Adrenal gland (tissue), 12 donors: ENCODE measurements around the gene PTCH1. TPM values are rescaled to one million over a fixed set of nuclear protein-coding genes. Genes with fewer than 3 reads are reported as not detected.
A peak's percentile ranks its signal among the peaks of the same experiment; 100 is the strongest.

ENCODE experiments used
- DNase-seq, 7 donors: peaks; one replicate each; pipeline ENCODE4 v3.0.0-alpha.2; 2019 to 2020
- H3K27ac ChIP-seq, 5 donors: fragments of 200-600 bp; sonication (generic) in 4 of 5; 1 replicate in 3 of 5; 2 replicates in 2 of 5; pipeline versions ENCODE4 v1.5.1 to v1.8.0; 2016 to 2020; ENCODE audit warnings: mild to moderate bottlenecking in 1 of 5
- H3K27me3 ChIP-seq: fragments of 200-600 bp; 2 replicates; pipeline ENCODE4 v1.8.0; 2021
- H3K36me3 ChIP-seq, 2 donors: fragments of 200-600 bp; replicated peaks in 1 of 2; 1 replicate in 1 of 2; 2 replicates in 1 of 2; pipeline versions ENCODE4 v1.5.1 to v1.8.0; 2018 to 2022
- H3K4me1 ChIP-seq, 2 donors: fragments of 200-600 bp; replicated peaks in 1 of 2; 1 replicate in 1 of 2; 2 replicates in 1 of 2; pipeline versions ENCODE4 v1.5.1 to v1.8.0; 2018 to 2021
- H3K4me3 ChIP-seq, 4 donors: fragments of 200-600 bp; sonication (generic) in 3 of 4; one replicate each; pipeline ENCODE4 v1.5.1; 2016 to 2018
- H3K9me3 ChIP-seq, 3 donors: fragments of 200-600 bp; sonication (generic) in 1 of 3; replicated peaks in 1 of 3; 1 replicate in 2 of 3; 2 replicates in 1 of 3; pipeline versions ENCODE4 v1.5.1 to v1.8.0; 2016 to 2021
- CTCF ChIP-seq, 6 experiments: fragments of 450-650 bp in 4 of 6; fragments of 200-600 bp in 2 of 6; sonication (generic) in 1 of 6; IDR thresholded peaks; 1 replicate in 5 of 6; 2 replicates in 1 of 6; pipeline versions ENCODE4 v1.5.1 to v1.8.0; 2016 to 2021; ENCODE audit warnings: antibody characterized with exemption in 6 of 6, mild to moderate bottlenecking in 2 of 6, moderate library complexity in 1 of 6
- POLR2A ChIP-seq, 2 donors: fragments of 450-650 bp; IDR thresholded peaks; one replicate each; pipeline ENCODE4 v1.6.1; 2017; ENCODE audit warnings: antibody characterized with exemption in 2 of 2, mild to moderate bottlenecking in 2 of 2, moderate library complexity in 1 of 2
- WGBS, 4 donors: extraction: QIAGEN DNeasy Blood & Tissue Kit in 2 of 4; methylation state at CpG; one replicate each; pipeline versions ENCODE4 v1.1.5 to v1.1.7; 2013 to 2017; 5-methylcytosine and 5-hydroxymethylcytosine counted together
- intact Hi-C, 2 donors: fragments of 100-400 bp; cut with DNase I; formaldehyde crosslinking; loops; one replicate each; pipeline versions ENCODE4 v1.14.1 to v1.15.0; 2022 to 2023
- polyA plus RNA-seq, 3 donors: library from polyadenylated mRNA; stranded (reverse); fragments of 200-250 nt in 2 of 3; fragments of 350-450 nt in 1 of 3; fragmentation: Illumina TruSeq in 1 of 3; extraction: RNeasy Lipid Tissue Mini Kit (QIAGEN cat#74804) in 1 of 3; gene quantifications; one replicate each; pipeline ENCODE4 v1.2.3, GENCODE V29; 2013 to 2014
- total RNA-seq, 9 donors: library from RNA; depleted of rRNA in 4 of 9; stranded (reverse); fragments of >200 nt in 4 of 9; fragments of 120-200 nt in 1 of 9; fragmentation: NEBNext Ultra II Directional in 1 of 9; extraction: Animal tissue kit (Norgen Biotek cat#: 25700) in 1 of 9; gene quantifications; one replicate each; pipeline versions ENCODE4 v1.1.0 to v1.2.4, GENCODE V29; 2013 to 2023
- donor health status: healthy with polysubstance abuse.
- donor health status: Bipolar disorder and iron deficiency.
- donor health status: DM: yes; HTN: yes; CAD: no.
- donor health status: DM: no; HTN: no; CAD: no.
- donor health status: DM: no; HTN: no; CAD: no.
- donor health status: DM: yes; HTN: yes; CAD: no.

Gene PTCH1
- total and polyA plus RNA-seq, 12 donors: 2.5 to 29.8 (median 9.7) TPM

GRCh38 chr9:95468791-95469190 is 48.0 kb downstream of the PTCH1 start:
- Histone ChIP-seq H3K4me3 (no peak overlapping the region), H3K9me3 (no peaks in the 10 kb centered on the region), H3K27ac (no peak overlapping the region), H3K4me1 (peaks cover 0 to under 1% of the 10 kb centered on the region in 2 donors), H3K36me3 (peaks cover 0 to 38% of the 10 kb centered on the region in 2 donors), H3K27me3 (no peaks in the 10 kb centered on the region)
- DNase-seq: no peak
- intact Hi-C loops: no loop called here
- TF ChIP-seq CTCF (IDR thresholded peaks at IDR 0.05): no peak
- no peak for TF ChIP-seq POLR2A (IDR thresholded peaks at IDR 0.05)
- WGBS, 4 donors: 91 to 95% (median 94%) methylated on average over 19 of the region's 19 CpGs

- H3K4me1 ChIP-seq: peaks cover 0 to 19% of the 10 kb centered on the region in 2 donors
These were observed 51.7 kb downstream of the PTCH1 start for GRCh38 chr9:95465115-95465514.

GRCh38 chr9:95463148-95464060 is 53.4 kb downstream of the PTCH1 start:
- H3K27ac ChIP-seq: peak overlapping the region in 2 of 5 donors; percentile 48 to 68
- H3K4me3 ChIP-seq: no peak overlapping the region
- H3K27me3 ChIP-seq: no peaks in the 10 kb centered on the region
- peaks cover 0 to 27% of the 10 kb centered on the region in 2 donors for H3K4me1 ChIP-seq
- no peak for DNase-seq
- 65 to 72% (median 69%) methylated on average over 20 to 21 of the region's 21 CpGs for WGBS, 4 donors
- peaks cover 0 to 24% of the 10 kb centered on the region in 2 donors for H3K36me3 ChIP-seq
- intact Hi-C loops: no loop called here
- TF ChIP-seq CTCF (IDR thresholded peaks at IDR 0.05) (no peak), POLR2A (IDR thresholded peaks at IDR 0.05) (no peak)
- no peaks in the 10 kb centered on the region for H3K9me3 ChIP-seq

More at GRCh38 chr9:95465115-95465514, 51.7 kb downstream of the PTCH1 start:
- H3K36me3 ChIP-seq: peaks cover 0 to 36% of the 10 kb centered on the region in 2 donors
- no peak for TF ChIP-seq POLR2A (IDR thresholded peaks at IDR 0.05)
- TF ChIP-seq CTCF (IDR thresholded peaks at IDR 0.05): no peak
- H3K27ac ChIP-seq: no peak overlapping the region
- no peak overlapping the region for H3K4me3 ChIP-seq
- intact Hi-C loops: no loop called here
- WGBS, 4 donors: 68 to 78% (median 72%) methylated on average over 4 of the region's 4 CpGs
- DNase-seq: no peak
- no peaks in the 10 kb centered on the region for H3K27me3 ChIP-seq
- H3K9me3 ChIP-seq: no peaks in the 10 kb centered on the region

- whole genome bisulfite sequencing, 4 donors: 39 to 55% (median 49%) methylated on average over 24 to 30 of the region's 30 CpGs
- Histone ChIP-seq H3K4me1 (peaks cover 0 to 36% of the 10 kb centered on the region in 2 donors), H3K9me3 (no peaks in the 10 kb centered on the region), H3K27ac (peak overlapping the region in 2 of 5 donors; percentile 48 to 68), H3K27me3 (no peaks in the 10 kb centered on the region), H3K4me3 (no peak overlapping the region), H3K36me3 (peaks cover 0 to 15% of the 10 kb centered on the region in 2 donors)
- intact Hi-C loops: no loop called here
- DNase-seq: peak; percentile 35 to 87 (median 55)
- no peak for TF ChIP-seq POLR2A (IDR thresholded peaks at IDR 0.05)
- TF ChIP-seq CTCF (IDR thresholded peaks at IDR 0.05): no peak
These were observed 54.3 kb downstream of the PTCH1 start for GRCh38 chr9:95462249-95463147.
